Measurements from ENCODE around the gene TMEM30B. TPM values are rescaled to one million over a fixed set of nuclear protein-coding genes. Genes with fewer than 3 reads are reported as not detected.

Gene TMEM30B
- total and polyA plus RNA-seq, 2 of the 8 experiments (the other 6 are each of a cell fraction or from before 2014, with no cell fraction given) = 11.2 to 18.7 TPM

- H3K4me3 ChIP-seq (ENCODE audit: extremely low read depth in 1 of 4, insufficient read depth in 2 of 4, low read depth in 3 of 4, low read length in 4 of 4) = peak within 1 kb of the TSS; percentile 53 to 77 (median 64)
- no peak within 1 kb of the TSS for H4K5ac ChIP-seq (ENCODE audit: insufficient read length, low read depth, low read length)
- H3K23me2 ChIP-seq (ENCODE audit: low read depth, low read length) = peaks cover 15% of the 10 kb centered on the region; the same call in 1 of the 2 replicates
- no peaks in the 10 kb centered on the region for H3K36me3 ChIP-seq (ENCODE audit: control insufficient read depth in 2 of 4, insufficient read depth in 4 of 4, low read length in 3 of 4)
- no peak within 1 kb of the TSS for H2BK120ac ChIP-seq (replicated peaks; ENCODE audit: low read depth, low read length)
- FAIRE-seq (no peak), DNase-seq (ENCODE audit: low read depth in 1 of 2, low spot score in 2 of 2) (peak; percentile 36 to 79)
- H3K18ac ChIP-seq (ENCODE audit: extremely low read depth, low read length) = peak within 1 kb of the TSS; percentile 93
- peak within 1 kb of the TSS; percentile 22; the same call in 1 of the 2 replicates for H2AFZ ChIP-seq (ENCODE audit: low read length)
- H3K27ac ChIP-seq (ENCODE audit: low read depth, low read length) = no peak within 1 kb of the TSS
- H3K79me1 ChIP-seq (ENCODE audit: low read depth, low read length) = no peaks in the 10 kb centered on the region
- peak within 1 kb of the TSS; percentile 90 for H4K8ac ChIP-seq (ENCODE audit: extremely low read depth, insufficient read depth, low read length)
- peak within 1 kb of the TSS; percentile 92 to 99 for H3K4me2 ChIP-seq (ENCODE audit: insufficient read depth in 1 of 2, low read depth in 2 of 2, low read length in 2 of 2)
- no peak within 1 kb of the TSS for H3K23ac ChIP-seq (ENCODE audit: insufficient read length)
- peak within 1 kb of the TSS; percentile 12; the same call in 1 of the 2 replicates for H2BK5ac ChIP-seq (ENCODE audit: low read depth, low read length)
- H4K91ac ChIP-seq (replicated peaks; ENCODE audit: insufficient read length, low read length) = no peak within 1 kb of the TSS
- no peak within 1 kb of the TSS for H3K14ac ChIP-seq (ENCODE audit: insufficient read length)
- H3K4me1 ChIP-seq (replicated peaks in 1 of 4; ENCODE audit: control insufficient read depth in 3 of 4, insufficient read depth in 4 of 4, low read length in 3 of 4) = peaks cover 0 to 12% (median 8%) of the 10 kb centered on the region in 4 experiments; a peak in 6 of 7 replicates
- no peak within 1 kb of the TSS; a peak in 2 of 7 replicates for H3K9ac ChIP-seq (replicated peaks in 1 of 4; ENCODE audit: extremely low read depth in 1 of 4, low read depth in 3 of 4, low read length in 3 of 4)
- H3K27me3 ChIP-seq (replicated peaks in 1 of 4; ENCODE audit: control insufficient read depth in 3 of 4, extremely low read depth in 1 of 4, insufficient read depth in 3 of 4, low read length in 3 of 4) = peaks cover 9 to 29% (median 23%) of the 10 kb centered on the region in 4 experiments
- H3K4ac ChIP-seq (replicated peaks; ENCODE audit: insufficient read length, low read depth, low read length) = no peak within 1 kb of the TSS
- no peak within 1 kb of the TSS for H2AK5ac ChIP-seq (ENCODE audit: low read depth, low read length)
- H3K9me3 ChIP-seq (ENCODE audit: insufficient read depth in 2 of 2, low read depth in 1 of 2, low read length in 1 of 2) = peaks cover 0 to 4% of the 10 kb centered on the region in 2 experiments; a peak in 1 of 4 replicates
- H3K56ac ChIP-seq (replicated peaks; ENCODE audit: insufficient read length, low read depth, low read length) = peak within 1 kb of the TSS; percentile 34
- 1% methylated on average over 23 of the region's 66 CpGs; no CpG with 5 or more reads in 1 of the 2 experiments for WGBS, 2 experiments (ENCODE audit: extremely low coverage in 1 of 2, insufficient coverage in 1 of 2, insufficient read length in 1 of 2, insufficient replicate concordance in 2 of 2, low coverage in 1 of 2, low lambda C conversion rate in 2 of 2, missing lambda C conversion rate in 1 of 2)
- POLR2A ChIA-PET (ENCODE audit: partially characterized antibody) = interaction anchor here (1.1 kb wide), 1 partner anchor 21 kb away, joined by 3 read pairs; no protein-coding TSS in a partner anchor
- CTCF ChIA-PET (ENCODE audit: partially characterized antibody) = interaction anchor here (0.6 to 2.1 kb wide), 5 partner anchors 9 to 36 kb away, joined by 3 to 4 read pairs (median 3); no protein-coding TSS in a partner anchor
- H4K20me1 ChIP-seq (replicated peaks in 1 of 2; ENCODE audit: control insufficient read depth in 1 of 2, insufficient read depth in 2 of 2, low read length in 2 of 2) = no peaks in the 10 kb centered on the region
- H3K79me2 ChIP-seq (ENCODE audit: control insufficient read depth in 1 of 2, insufficient read depth in 2 of 2, low read length in 2 of 2) = no peaks in the 10 kb centered on the region
- peak within 1 kb of the TSS; percentile 72; the same call in 1 of the 2 replicates for H2BK20ac ChIP-seq (ENCODE audit: low read length)
- peak within 1 kb of the TSS; percentile 81; the same call in 1 of the 2 replicates for H2BK15ac ChIP-seq (ENCODE audit: low read length)
- peak within 1 kb of the TSS; percentile 80; the same call in 1 of the 2 replicates for H2BK12ac ChIP-seq (ENCODE audit: low read depth, low read length)
- TF ChIP-seq KDM1A (IDR thresholded peaks at IDR 0.05; ENCODE audit: borderline replicate concordance, low read length) = 0 out of 2 replicates have a peak, but pooled peaks have one; percentile 16
- peak in 1 of 2 experiments; percentile 68; a peak in 1 of 4 replicates for TF ChIP-seq HDAC2 (IDR thresholded peaks at IDR 0.05; ENCODE audit: borderline replicate concordance in 1 of 2, low read depth in 2 of 2, low read length in 2 of 2)
- no peak for TF ChIP-seq SP2 (IDR thresholded peaks at IDR 0.05; ENCODE audit: low read length)
- TF ChIP-seq TAF7 (optimal IDR thresholded peaks at IDR 0.05; ENCODE audit: borderline replicate concordance, low read depth, low read length) = peak; percentile 53
- TF ChIP-seq ASH2L (IDR thresholded peaks at IDR 0.05; ENCODE audit: low read length) = peak; percentile 66
- peak in 1 of 3 experiments; percentile 8; a peak in 1 of 4 replicates for TF ChIP-seq CTCF (IDR thresholded peaks at IDR 0.05; ENCODE audit: control extremely low read depth in 1 of 3, insufficient read depth in 1 of 3, low read depth in 1 of 3, low read length in 3 of 3)
- no peak for TF ChIP-seq SUZ12 (IDR thresholded peaks at IDR 0.05; ENCODE audit: low read length)
- TF ChIP-seq RBBP5 (IDR thresholded peaks at IDR 0.05; ENCODE audit: borderline replicate concordance, low read depth, low read length) = peak; percentile 39; the same call in 1 of the 2 replicates
Observed at GRCh38 chr14:61321385-61322010, 40.4 kb upstream of the TMEM30B start, which contains the start of gene PRKCH. TSS of gene PRKCH (plus strand) at chr14:61321579. CDS start at chr14:61322102, 523 bp downstream.

Measured in H1 (cell line).